HuH-7 (cell line): ENCODE results near the gene ADCY6.

ENCODE experiments used
- DNase-seq: peaks from one replicate; pipeline ENCODE4 v3.0.0; 2011; ENCODE audit warnings: low spot score

ADCY6 gene

GRCh38 chr12:48783432-48783831 is 5.5 kb downstream of the ADCY6 start:
- no peak for DNase-seq

- DNase-seq: no peak
Measured at GRCh38 chr12:48782457-48783395, 6.2 kb downstream of the ADCY6 start.

GRCh38 chr12:48781750-48782456 is 7.0 kb downstream of the ADCY6 start:
- no peak for DNase-seq

GRCh38 chr12:48780381-48781025 is 8.4 kb downstream of the ADCY6 start:
- DNase-seq: no peak

- DNase-seq: no peak
Measured at GRCh38 chr12:48779869-48780268, 9.0 kb downstream of the ADCY6 start.

- no peak for DNase-seq
Measured at GRCh38 chr12:48777501-48778400, 11.1 kb downstream of the ADCY6 start.

GRCh38 chr12:48776956-48777355 is 11.9 kb downstream of the ADCY6 start:
- no peak for DNase-seq

GRCh38 chr12:48775991-48776649 is 12.8 kb downstream of the ADCY6 start:
- no peak for DNase-seq

- DNase-seq: no peak
Measured at GRCh38 chr12:48775299-48775698, 13.6 kb downstream of the ADCY6 start.

GRCh38 chr12:48774516-48774915 is 14.4 kb downstream of the ADCY6 start:
- DNase-seq: no peak

- no peak for DNase-seq
Measured at GRCh38 chr12:48773686-48774085, 15.2 kb downstream of the ADCY6 start.

GRCh38 chr12:48771588-48772112 is 17.2 kb downstream of the ADCY6 start:
- DNase-seq: no peak

GRCh38 chr12:48770756-48771155 is 18.1 kb downstream of the ADCY6 start:
- DNase-seq: no peak

- DNase-seq: no peak
Measured at GRCh38 chr12:48768736-48769135, 20.2 kb downstream of the ADCY6 start.

- no peak for DNase-seq
Measured at GRCh38 chr12:48768147-48768546, 20.7 kb downstream of the ADCY6 start.

GRCh38 chr12:48767521-48767920 is 21.4 kb downstream of the ADCY6 start:
- no peak for DNase-seq

GRCh38 chr12:48767047-48767446 is 21.8 kb downstream of the ADCY6 start:
- no peak for DNase-seq

- DNase-seq: no peak
Measured at GRCh38 chr12:48765753-48766162, 23.1 kb downstream of the ADCY6 start.

GRCh38 chr12:48764521-48764920 is 24.4 kb downstream of the ADCY6 start:
- no peak for DNase-seq

- no peak for DNase-seq
Measured at GRCh38 chr12:48758737-48759136, 30.2 kb downstream of the ADCY6 start.

GRCh38 chr12:48758186-48758585 is 30.7 kb downstream of the ADCY6 start:
- DNase-seq: no peak
